Thyroid gland (tissue), 4 donors: Measurements from ENCODE around the gene CTNNA3. TPM values are rescaled to one million over a fixed set of nuclear protein-coding genes. Genes with fewer than 3 reads are reported as not detected.

Source experiments
- DNase-seq, 2 donors: peaks; one replicate each; pipeline ENCODE4 v3.0.0-alpha.2; 2019
- H3K27ac ChIP-seq, 3 donors: fragments of 200-600 bp; sonication (generic); 1 replicate in 2 of 3; 2 replicates in 1 of 3; pipeline ENCODE4 v1.5.1; 2016 to 2019; ENCODE audit warnings: mild to moderate bottlenecking in 1 of 3, moderate library complexity in 1 of 3
- H3K27me3 ChIP-seq: fragments of 200-600 bp; sonication (generic); one replicate; pipeline ENCODE4 v1.5.1; 2019
- H3K36me3 ChIP-seq, 2 donors: fragments of 200-600 bp; sonication (generic); one replicate each; pipeline ENCODE4 v1.5.1; 2016 to 2019
- H3K4me1 ChIP-seq, 2 donors: fragments of 200-600 bp; sonication (generic); one replicate each; pipeline ENCODE4 v1.5.1; 2017 to 2019
- H3K4me3 ChIP-seq, 3 donors: fragments of 200-600 bp; sonication (generic); replicated peaks in 1 of 3; 1 replicate in 2 of 3; 2 replicates in 1 of 3; pipeline ENCODE4 v1.5.1; 2016; ENCODE audit warnings: mild to moderate bottlenecking in 1 of 3
- H3K9me3 ChIP-seq: fragments of 200-600 bp; sonication (generic); one replicate; pipeline ENCODE4 v1.5.1; 2017
- POLR2A ChIP-seq, 2 donors: fragments of 450-650 bp; IDR thresholded peaks; one replicate each; pipeline ENCODE4 v1.6.1; 2017; ENCODE audit warnings: antibody characterized with exemption in 2 of 2, mild to moderate bottlenecking in 2 of 2, moderate library complexity in 1 of 2
- WGBS, 2 donors: methylation state at CpG; one replicate each; pipeline ENCODE4 v1.1.5; 2017; 5-methylcytosine and 5-hydroxymethylcytosine counted together
- intact Hi-C: fragments of 100-400 bp; cut with DNase I; formaldehyde crosslinking; loops from one replicate; pipeline ENCODE4 v1.15.1; 2023
- total RNA-seq, 4 donors: library from RNA; depleted of rRNA; stranded (reverse); fragments of >200 nt; gene quantifications; one replicate each; pipeline ENCODE4 v1.2.3, GENCODE V29; 2016
- TF ChIP-seq, protein P1 (sequence below), 6 experiments: fragments of 200-600 bp in 3 of 6; fragments of 450-650 bp in 3 of 6; sonication (generic) in 3 of 6; IDR thresholded peaks; one replicate each; pipeline ENCODE4 v1.5.1; 2016 to 2019; ENCODE audit warnings: antibody characterized with exemption in 6 of 6, mild to moderate bottlenecking in 2 of 6, inconsistent platforms in 1 of 6, moderate library complexity in 1 of 6

The CTNNA3 gene
- total RNA-seq, 4 donors from 2014 or later: 0.11 to 0.79 (median 0.13) TPM; not detected in 1

DNA sequence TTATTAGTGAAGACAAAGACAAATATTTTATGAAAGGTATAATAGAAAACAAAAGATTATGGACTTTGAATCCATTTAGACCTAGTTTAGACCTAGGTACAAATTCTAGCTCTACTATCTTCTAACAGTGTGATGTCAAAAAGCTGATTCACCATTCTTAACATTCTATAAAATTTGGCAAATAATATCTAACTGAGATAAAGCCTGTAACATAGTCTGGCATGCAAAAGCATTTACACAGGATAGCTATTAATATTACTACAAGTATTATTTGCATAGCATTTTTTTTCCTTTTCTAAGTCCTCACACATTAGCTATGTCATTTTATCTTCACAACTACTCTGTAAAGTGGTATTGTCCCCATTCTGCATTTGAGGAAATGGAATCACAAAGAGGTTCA lies 949.7 kb downstream of the CTNNA3 start:
- TF ChIP-seq POLR2A (IDR thresholded peaks at IDR 0.05): no peak
- TF ChIP-seq, protein P1, sequence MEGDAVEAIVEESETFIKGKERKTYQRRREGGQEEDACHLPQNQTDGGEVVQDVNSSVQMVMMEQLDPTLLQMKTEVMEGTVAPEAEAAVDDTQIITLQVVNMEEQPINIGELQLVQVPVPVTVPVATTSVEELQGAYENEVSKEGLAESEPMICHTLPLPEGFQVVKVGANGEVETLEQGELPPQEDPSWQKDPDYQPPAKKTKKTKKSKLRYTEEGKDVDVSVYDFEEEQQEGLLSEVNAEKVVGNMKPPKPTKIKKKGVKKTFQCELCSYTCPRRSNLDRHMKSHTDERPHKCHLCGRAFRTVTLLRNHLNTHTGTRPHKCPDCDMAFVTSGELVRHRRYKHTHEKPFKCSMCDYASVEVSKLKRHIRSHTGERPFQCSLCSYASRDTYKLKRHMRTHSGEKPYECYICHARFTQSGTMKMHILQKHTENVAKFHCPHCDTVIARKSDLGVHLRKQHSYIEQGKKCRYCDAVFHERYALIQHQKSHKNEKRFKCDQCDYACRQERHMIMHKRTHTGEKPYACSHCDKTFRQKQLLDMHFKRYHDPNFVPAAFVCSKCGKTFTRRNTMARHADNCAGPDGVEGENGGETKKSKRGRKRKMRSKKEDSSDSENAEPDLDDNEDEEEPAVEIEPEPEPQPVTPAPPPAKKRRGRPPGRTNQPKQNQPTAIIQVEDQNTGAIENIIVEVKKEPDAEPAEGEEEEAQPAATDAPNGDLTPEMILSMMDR (IDR thresholded peaks at IDR 0.05): no peak
- Histone ChIP-seq H3K4me1 (no peaks in the 10 kb centered on the region), H3K27ac (no peak overlapping the region), H3K4me3 (no peak overlapping the region), H3K27me3 (no peaks in the 10 kb centered on the region), H3K9me3 (no peaks in the 10 kb centered on the region), H3K36me3 (no peaks in the 10 kb centered on the region)
- DNase-seq: no peak
- intact Hi-C loops: no loop called here

DNA sequence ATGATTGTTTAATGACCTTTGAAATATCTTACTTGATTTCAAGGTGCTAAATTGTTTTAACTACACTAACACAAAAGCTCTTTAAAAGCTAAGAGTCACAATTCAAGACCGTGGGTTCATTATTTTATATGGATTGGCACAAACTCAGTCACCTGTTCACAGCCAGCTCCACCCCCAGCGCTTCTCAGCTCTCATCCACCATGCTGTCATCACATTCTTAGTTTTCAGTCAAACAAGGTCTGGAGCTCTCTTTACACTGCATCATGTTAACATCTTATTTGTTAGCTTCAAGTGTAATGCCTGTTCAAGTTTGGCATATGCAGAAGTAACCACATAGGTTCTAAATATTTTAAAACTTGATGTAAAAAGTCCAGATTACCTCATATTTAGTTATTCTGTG lies 951.1 kb downstream of the CTNNA3 start:
- intact Hi-C loops: no loop called here
- Histone ChIP-seq H3K9me3 (no peaks in the 10 kb centered on the region), H3K4me3 (no peak overlapping the region), H3K27me3 (no peaks in the 10 kb centered on the region), H3K4me1 (no peaks in the 10 kb centered on the region), H3K36me3 (no peaks in the 10 kb centered on the region), H3K27ac (no peak overlapping the region)
- WGBS, 2 donors: 61 to 75% methylated on average over 2 of the region's 2 CpGs
- DNase-seq: no peak
- TF ChIP-seq, protein P1 (IDR thresholded peaks at IDR 0.05): no peak

DNA sequence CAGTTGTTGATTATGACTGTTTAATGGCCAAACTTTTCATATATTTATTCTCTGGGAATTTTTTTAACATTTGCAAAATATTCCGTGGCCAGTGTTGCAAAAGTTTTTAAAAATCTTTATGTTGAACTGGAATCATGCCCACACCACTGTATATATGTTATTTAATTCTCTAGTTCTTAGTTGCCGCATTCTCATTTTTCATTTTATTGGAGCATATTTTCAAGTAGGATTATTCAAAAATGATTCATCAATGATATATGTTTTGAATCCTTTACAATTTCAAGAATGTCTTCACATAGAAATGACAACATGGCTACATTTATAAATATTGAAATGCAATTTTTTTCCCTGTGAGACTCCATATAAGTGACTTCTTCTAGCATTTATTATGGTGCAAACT lies 958.8 kb downstream of the CTNNA3 start:
- WGBS, 2 donors: 91 to 92% methylated on average over 2 of the region's 2 CpGs
- Histone ChIP-seq H3K27me3 (no peaks in the 10 kb centered on the region), H3K36me3 (no peaks in the 10 kb centered on the region), H3K9me3 (no peaks in the 10 kb centered on the region), H3K4me3 (no peak overlapping the region), H3K4me1 (no peaks in the 10 kb centered on the region), H3K27ac (no peak overlapping the region)
- no peak for DNase-seq
- TF ChIP-seq POLR2A (IDR thresholded peaks at IDR 0.05): no peak
- TF ChIP-seq, protein P1 (IDR thresholded peaks at IDR 0.05): no peak
- intact Hi-C loops: no loop called here

DNA sequence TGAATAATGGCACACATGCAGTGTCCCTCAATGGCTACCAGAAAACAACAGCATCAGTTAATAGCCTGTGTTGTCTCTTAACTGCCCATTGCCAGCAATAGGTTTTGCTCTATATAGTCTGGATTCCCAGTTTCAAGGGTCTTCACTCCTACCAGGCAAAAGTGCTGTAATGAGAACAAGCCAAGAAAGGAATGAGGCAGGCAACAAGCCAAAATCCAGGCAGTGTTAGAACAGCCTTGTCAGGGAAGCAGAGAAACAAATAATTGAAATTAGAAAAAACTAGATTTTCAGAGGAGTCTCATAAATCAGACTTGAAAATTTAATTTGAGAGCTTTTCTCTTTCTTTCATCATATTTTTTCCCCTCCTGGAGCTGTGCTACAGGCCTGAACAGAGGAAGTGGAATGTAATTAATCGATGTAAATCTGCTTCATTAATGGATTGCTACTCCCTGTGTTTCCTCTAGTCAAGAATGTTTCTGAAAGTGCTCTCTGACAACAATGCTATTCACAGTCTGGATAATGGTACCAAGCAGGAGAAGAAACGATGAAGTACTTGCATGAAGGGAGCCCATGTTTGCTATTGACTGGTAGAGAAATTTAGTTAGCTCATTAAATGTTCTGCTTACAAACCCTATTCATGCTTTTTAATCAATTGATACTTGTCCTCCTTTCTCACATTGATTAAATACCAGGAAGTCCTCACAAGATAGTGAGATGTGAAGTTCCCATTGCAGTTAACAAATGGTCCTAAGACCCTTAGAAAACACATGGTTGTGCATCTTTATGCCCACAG lies 972.2 kb downstream of the CTNNA3 start:
- no peaks in the 10 kb centered on the region for H3K4me1 ChIP-seq
- WGBS, 2 donors: 59 to 69% methylated on average over 2 of the region's 2 CpGs
- no peak overlapping the region for H3K4me3 ChIP-seq
- intact Hi-C loops: no loop called here
- no peaks in the 10 kb centered on the region for H3K36me3 ChIP-seq
- H3K27me3 ChIP-seq: no peaks in the 10 kb centered on the region
- no peak for TF ChIP-seq POLR2A (IDR thresholded peaks at IDR 0.05)
- TF ChIP-seq, protein P1 (IDR thresholded peaks at IDR 0.05): no peak
- no peak for DNase-seq
- H3K27ac ChIP-seq: no peak overlapping the region
- H3K9me3 ChIP-seq: no peaks in the 10 kb centered on the region

DNA sequence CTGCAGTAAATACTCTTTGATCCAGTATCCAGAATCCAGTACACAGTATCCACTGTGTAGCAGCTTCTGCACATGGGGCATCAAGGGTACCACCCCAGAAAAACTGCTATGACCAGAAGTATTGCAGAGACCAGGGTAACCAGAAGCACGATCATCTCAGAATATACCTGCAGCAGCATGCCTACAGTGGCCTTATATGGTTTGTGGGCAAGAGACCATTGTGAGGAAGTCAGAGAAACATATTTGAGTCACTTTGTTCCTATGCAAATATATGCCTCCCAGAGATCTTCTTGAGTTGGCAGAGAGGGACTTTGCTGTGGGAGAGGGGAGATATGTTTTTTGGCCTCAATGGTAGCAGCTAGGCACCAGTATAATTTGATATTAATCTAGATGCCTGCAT lies 976.5 kb downstream of the CTNNA3 start:
- H3K9me3 ChIP-seq: no peaks in the 10 kb centered on the region
- H3K36me3 ChIP-seq: no peaks in the 10 kb centered on the region
- H3K4me3 ChIP-seq: no peak overlapping the region
- no peaks in the 10 kb centered on the region for H3K27me3 ChIP-seq
- intact Hi-C loops: no loop called here
- WGBS, 2 donors: 80 to 86% methylated on average over 1 of the region's 1 CpG
- H3K4me1 ChIP-seq: no peaks in the 10 kb centered on the region
- H3K27ac ChIP-seq: no peak overlapping the region
- TF ChIP-seq, protein P1 (IDR thresholded peaks at IDR 0.05): no peak
- TF ChIP-seq POLR2A (IDR thresholded peaks at IDR 0.05): no peak
- no peak for DNase-seq
